Right lobe of liver (tissue), 4 donors: ENCODE measurements around the gene PKD1.

Experiments
- POLR2A ChIP-seq: fragments of 450-650 bp; IDR thresholded peaks from one replicate; pipeline ENCODE4 v1.6.1; 2017; ENCODE audit warnings: antibody characterized with exemption, mild to moderate bottlenecking
- TF ChIP-seq, protein P1 (sequence below), 4 donors: fragments of 200-600 bp in 3 of 4; fragments of 450-650 bp in 1 of 4; IDR thresholded peaks; one replicate each; pipeline versions ENCODE4 v1.5.1 to v1.8.0; 2016 to 2022; ENCODE audit warnings: antibody characterized with exemption in 4 of 4, mild to moderate bottlenecking in 2 of 4
- donor health status: DM: no; HTN: no; CAD: no.
- donor health status: DM: no; HTN: no; CAD: no.
- donor health status: DM: no; HTN: yes; CAD: no.

DNA sequence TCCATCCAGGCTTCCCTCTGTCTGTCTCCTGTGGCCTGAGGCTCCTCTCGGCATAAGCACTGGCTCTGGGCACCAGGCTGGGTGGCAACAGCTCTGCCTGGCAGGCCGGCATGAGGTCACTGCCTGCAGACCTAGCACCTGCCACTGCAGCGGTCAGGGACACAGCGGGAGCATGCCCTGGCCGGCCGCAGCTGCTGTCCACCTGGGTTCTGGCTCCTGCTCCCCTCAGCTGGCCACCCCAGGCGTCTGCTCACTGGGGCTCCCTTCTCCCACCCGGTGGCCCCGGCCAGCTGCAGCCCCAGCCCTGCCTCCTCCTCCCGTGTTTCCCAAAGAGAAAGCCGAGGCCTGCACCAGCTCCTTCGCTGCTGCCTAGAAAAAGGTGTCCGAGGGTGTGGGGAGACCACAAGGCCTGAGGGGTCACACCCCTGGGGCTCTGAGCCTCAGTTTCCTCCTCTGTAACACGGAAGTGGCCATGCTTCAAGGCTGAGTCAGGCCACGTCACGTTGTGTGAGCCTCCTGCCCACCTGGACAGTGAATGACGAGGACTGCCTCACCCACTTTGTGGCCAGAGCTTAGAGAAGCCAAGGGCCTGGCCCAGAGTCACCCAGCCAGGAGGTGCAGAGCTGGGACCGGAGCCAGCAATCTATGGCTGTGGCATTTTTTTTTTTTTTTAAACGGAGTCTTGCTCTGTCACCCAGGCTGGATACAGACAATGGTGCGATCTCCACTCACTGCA lies 94.7 kb downstream of the PKD1 start:
- TF ChIP-seq, protein P1, sequence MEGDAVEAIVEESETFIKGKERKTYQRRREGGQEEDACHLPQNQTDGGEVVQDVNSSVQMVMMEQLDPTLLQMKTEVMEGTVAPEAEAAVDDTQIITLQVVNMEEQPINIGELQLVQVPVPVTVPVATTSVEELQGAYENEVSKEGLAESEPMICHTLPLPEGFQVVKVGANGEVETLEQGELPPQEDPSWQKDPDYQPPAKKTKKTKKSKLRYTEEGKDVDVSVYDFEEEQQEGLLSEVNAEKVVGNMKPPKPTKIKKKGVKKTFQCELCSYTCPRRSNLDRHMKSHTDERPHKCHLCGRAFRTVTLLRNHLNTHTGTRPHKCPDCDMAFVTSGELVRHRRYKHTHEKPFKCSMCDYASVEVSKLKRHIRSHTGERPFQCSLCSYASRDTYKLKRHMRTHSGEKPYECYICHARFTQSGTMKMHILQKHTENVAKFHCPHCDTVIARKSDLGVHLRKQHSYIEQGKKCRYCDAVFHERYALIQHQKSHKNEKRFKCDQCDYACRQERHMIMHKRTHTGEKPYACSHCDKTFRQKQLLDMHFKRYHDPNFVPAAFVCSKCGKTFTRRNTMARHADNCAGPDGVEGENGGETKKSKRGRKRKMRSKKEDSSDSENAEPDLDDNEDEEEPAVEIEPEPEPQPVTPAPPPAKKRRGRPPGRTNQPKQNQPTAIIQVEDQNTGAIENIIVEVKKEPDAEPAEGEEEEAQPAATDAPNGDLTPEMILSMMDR (IDR thresholded peaks at IDR 0.05), result no peak
- TF ChIP-seq POLR2A, result peak; percentile 32
